ENCODE measurements around the gene IL34. TPM values are rescaled to one million over a fixed set of nuclear protein-coding genes. Genes with fewer than 3 reads are reported as not detected.

IL34 gene
- total RNA-seq, 1 experiment from 2014 or later, result not detected

GRCh38 chr16:70598937-70599503, 47.3 kb upstream of the IL34 start:
- DNase-seq (ENCODE audit: low read depth, low spot score) (no peak), ATAC-seq (no peak)
- ChIA-PET RAD21 (ENCODE audit: low non-redundant PET in 1 of 2, low total read pairs in 2 of 2, uncharacterized antibody in 2 of 2, unreplicated experiment in 2 of 2) (no interaction called here), POLR2A (no interaction called here), CTCF (no interaction called here)
- Histone ChIP-seq H3K9me3 (ENCODE audit: control insufficient read depth in 1 of 2, insufficient read depth in 1 of 2, low read depth in 1 of 2, low read length in 2 of 2) (no peaks in the 10 kb centered on the region), H3K4me3 (replicated peaks in 1 of 2; ENCODE audit: low read depth in 1 of 2, low read length in 2 of 2) (no peak overlapping the region), H4K20me1 (ENCODE audit: insufficient read depth) (no peaks in the 10 kb centered on the region), H3K4me2 (ENCODE audit: low read length) (no peak overlapping the region), H3K4me1 (ENCODE audit: control insufficient read depth in 1 of 2, insufficient read depth in 2 of 2, low read length in 2 of 2) (no peaks in the 10 kb centered on the region), H3K9ac (ENCODE audit: low read length) (no peak overlapping the region), H3K79me2 (ENCODE audit: insufficient read depth, low read length) (no peaks in the 10 kb centered on the region), H2AFZ (ENCODE audit: low read depth, low read length, poor library complexity, severe bottlenecking) (no peak overlapping the region), H3K36me3 (ENCODE audit: control insufficient read depth in 1 of 2, insufficient read depth in 2 of 2, low read length in 2 of 2) (no peaks in the 10 kb centered on the region), H3K9me2 (ENCODE audit: insufficient read depth) (no peaks in the 10 kb centered on the region), H3K27ac (ENCODE audit: low read depth, low read length) (no peak overlapping the region), H3K27me3 (ENCODE audit: insufficient read depth, low read length) (no peaks in the 10 kb centered on the region)
- no TSS peak for BruUV-seq (replicated peaks)
- TF ChIP-seq YY1 (IDR thresholded peaks at IDR 0.05; ENCODE audit: extremely low read depth, insufficient replicate concordance, low read depth, low read length) (no peak), RAD21 (IDR thresholded peaks at IDR 0.05; ENCODE audit: low read depth) (no peak), ZBTB33 (IDR thresholded peaks at IDR 0.05; ENCODE audit: extremely low read depth, insufficient replicate concordance, low read length) (no peak), EGR1 (IDR thresholded peaks at IDR 0.05; ENCODE audit: low read depth) (no peak), CTCF (IDR thresholded peaks at IDR 0.05 in 2 of 3, conservative IDR thresholded peaks at IDR 0.05 in 1 of 3; ENCODE audit: borderline replicate concordance in 1 of 3, insufficient read depth in 1 of 3, low read depth in 2 of 3, low read length in 2 of 3) (no peak), ZFX (IDR thresholded peaks at IDR 0.05) (no peak), ELF1 (IDR thresholded peaks at IDR 0.05; ENCODE audit: borderline replicate concordance, low read depth) (no peak), ATF3 (IDR thresholded peaks at IDR 0.05) (no peak), TCF7L2 (IDR thresholded peaks at IDR 0.05; ENCODE audit: borderline replicate concordance, extremely low read depth, insufficient read depth, insufficient read length) (no peak), FOSL1 (IDR thresholded peaks at IDR 0.05; ENCODE audit: low read depth) (no peak), SP1 (IDR thresholded peaks at IDR 0.05; ENCODE audit: low read depth) (no peak), CEBPB (IDR thresholded peaks at IDR 0.05; ENCODE audit: low read depth) (no peak), EZH2phosphoT487 (IDR thresholded peaks at IDR 0.05; ENCODE audit: borderline replicate concordance) (no peak), SRF (IDR thresholded peaks at IDR 0.05; ENCODE audit: low read depth) (no peak), MAX (IDR thresholded peaks at IDR 0.05) (no peak), CBX3 (IDR thresholded peaks at IDR 0.05; ENCODE audit: low read depth) (no peak), ZNF274 (IDR thresholded peaks at IDR 0.05; ENCODE audit: low read depth, low read length) (no peak), POLR2A (IDR thresholded peaks at IDR 0.05; ENCODE audit: borderline replicate concordance, extremely low read depth, insufficient read depth, insufficient read length) (no peak)
- intact Hi-C loops (cut with micrococcal nuclease), result no loop called here

Data from HCT116 (cell line).